Activated T-cell treated with anti-CD3 and anti-CD28 coated beads, Interleukin-2, amount 50 U/mL, for 1 hour (primary cell): Measurements from ENCODE around the gene MSANTD1.

Experiments used
- DNase-seq: peaks from one replicate; pipeline ENCODE4 v3.0.0-alpha.2; 2020

The MSANTD1 gene

GRCh38 chr4:3267576-3268394 is 18.8 kb downstream of the MSANTD1 start:
- DNase-seq = no peak

GRCh38 chr4:3268395-3269104 is 19.6 kb downstream of the MSANTD1 start:
- no peak for DNase-seq

- no peak for DNase-seq
These were observed 20.4 kb downstream of the MSANTD1 start for GRCh38 chr4:3269105-3269927.

- DNase-seq = no peak
These were observed 21.1 kb downstream of the MSANTD1 start for GRCh38 chr4:3269991-3270611.

- DNase-seq = no peak
These were observed 22.2 kb downstream of the MSANTD1 start for GRCh38 chr4:3271131-3271530.

GRCh38 chr4:3276986-3277385 is 28.0 kb downstream of the MSANTD1 start:
- no peak for DNase-seq

GRCh38 chr4:3280466-3280865 is 31.5 kb downstream of the MSANTD1 start:
- DNase-seq = no peak

GRCh38 chr4:3283483-3283882 is 34.5 kb downstream of the MSANTD1 start:
- no peak for DNase-seq

- no peak for DNase-seq
These were observed 35.0 kb downstream of the MSANTD1 start for GRCh38 chr4:3283916-3284315.

- no peak for DNase-seq
These were observed 36.0 kb downstream of the MSANTD1 start for GRCh38 chr4:3284734-3285557.

- DNase-seq = no peak
These were observed 36.8 kb downstream of the MSANTD1 start for GRCh38 chr4:3285558-3286334.

GRCh38 chr4:3286335-3287175 is 37.6 kb downstream of the MSANTD1 start:
- DNase-seq = no peak

GRCh38 chr4:3287271-3287971 is 38.5 kb downstream of the MSANTD1 start:
- DNase-seq = no peak

GRCh38 chr4:3287972-3288570 is 39.1 kb downstream of the MSANTD1 start:
- DNase-seq = no peak

- no peak for DNase-seq
These were observed 39.7 kb downstream of the MSANTD1 start for GRCh38 chr4:3288571-3289094.

- DNase-seq = no peak
These were observed 41.5 kb downstream of the MSANTD1 start for GRCh38 chr4:3290476-3290875.

GRCh38 chr4:3290889-3291321 is 41.9 kb downstream of the MSANTD1 start:
- DNase-seq = no peak

- no peak for DNase-seq
These were observed 42.5 kb downstream of the MSANTD1 start for GRCh38 chr4:3291411-3291968.
